ENCODE measurements around the gene LRRN1. TPM values are rescaled to one million over a fixed set of nuclear protein-coding genes. Genes with fewer than 3 reads are reported as not detected.

Gene LRRN1
- polyA plus RNA-seq, 1 donor (not counting 4 experiments of a cell fraction or from before 2014, with no cell fraction given): 0.45 TPM

DNA sequence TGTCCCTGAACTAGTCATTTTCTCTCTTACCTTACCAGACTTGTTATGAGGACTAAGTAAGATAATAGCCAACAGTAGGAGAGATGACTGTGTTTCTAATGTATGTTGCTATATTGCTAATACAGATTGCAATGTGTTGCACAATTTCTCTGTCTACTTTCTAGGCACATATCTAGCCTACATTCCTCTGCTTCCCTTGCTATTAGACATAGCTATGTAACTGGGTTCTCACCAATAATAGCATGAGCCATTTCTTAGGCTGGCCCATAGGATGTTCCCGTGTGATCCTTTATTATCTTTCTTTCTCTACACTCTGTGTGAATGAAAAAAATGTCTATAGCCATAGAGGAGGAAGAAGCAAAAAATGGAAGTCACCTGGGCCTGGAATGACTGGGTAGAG lies 6.8 kb upstream of the LRRN1 start:
- no peaks in the 10 kb centered on the region for H3K36me3 ChIP-seq (ENCODE audit: control insufficient read depth in 2 of 2, extremely low read depth in 1 of 2, insufficient read depth in 2 of 2, low read length in 2 of 2)
- H3K79me2 ChIP-seq (ENCODE audit: control insufficient read depth, insufficient read depth, low read length): no peaks in the 10 kb centered on the region
- H4K20me1 ChIP-seq (ENCODE audit: control insufficient read depth, extremely low read depth, insufficient read depth, low read length): no peaks in the 10 kb centered on the region
- peaks cover 3% of the 10 kb centered on the region for H3K27me3 ChIP-seq (ENCODE audit: control insufficient read depth, extremely low read depth, insufficient read depth, low read length)
- no peak overlapping the region for H3K9ac ChIP-seq (ENCODE audit: control insufficient read depth, extremely low read depth, insufficient read depth, low read length)
- H3K27ac ChIP-seq (ENCODE audit: control insufficient read depth, insufficient read depth, low read length): no peak overlapping the region
- TF ChIP-seq, protein P1, sequence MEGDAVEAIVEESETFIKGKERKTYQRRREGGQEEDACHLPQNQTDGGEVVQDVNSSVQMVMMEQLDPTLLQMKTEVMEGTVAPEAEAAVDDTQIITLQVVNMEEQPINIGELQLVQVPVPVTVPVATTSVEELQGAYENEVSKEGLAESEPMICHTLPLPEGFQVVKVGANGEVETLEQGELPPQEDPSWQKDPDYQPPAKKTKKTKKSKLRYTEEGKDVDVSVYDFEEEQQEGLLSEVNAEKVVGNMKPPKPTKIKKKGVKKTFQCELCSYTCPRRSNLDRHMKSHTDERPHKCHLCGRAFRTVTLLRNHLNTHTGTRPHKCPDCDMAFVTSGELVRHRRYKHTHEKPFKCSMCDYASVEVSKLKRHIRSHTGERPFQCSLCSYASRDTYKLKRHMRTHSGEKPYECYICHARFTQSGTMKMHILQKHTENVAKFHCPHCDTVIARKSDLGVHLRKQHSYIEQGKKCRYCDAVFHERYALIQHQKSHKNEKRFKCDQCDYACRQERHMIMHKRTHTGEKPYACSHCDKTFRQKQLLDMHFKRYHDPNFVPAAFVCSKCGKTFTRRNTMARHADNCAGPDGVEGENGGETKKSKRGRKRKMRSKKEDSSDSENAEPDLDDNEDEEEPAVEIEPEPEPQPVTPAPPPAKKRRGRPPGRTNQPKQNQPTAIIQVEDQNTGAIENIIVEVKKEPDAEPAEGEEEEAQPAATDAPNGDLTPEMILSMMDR (optimal IDR thresholded peaks at IDR 0.05 in 1 of 3, IDR thresholded peaks at IDR 0.05 in 1 of 3, conservative IDR thresholded peaks at IDR 0.05 in 1 of 3; ENCODE audit: extremely low read depth in 1 of 3, insufficient read depth in 2 of 3, low read length in 3 of 3): no peak
- TF ChIP-seq EZH2 (IDR thresholded peaks at IDR 0.05; ENCODE audit: low read length): no peak
- H3K4me1 ChIP-seq (ENCODE audit: control insufficient read depth, extremely low read depth, insufficient read depth, low read length): no peaks in the 10 kb centered on the region
- H3K9me3 ChIP-seq (ENCODE audit: control insufficient read depth, low read depth, low read length): no peaks in the 10 kb centered on the region
- no peak overlapping the region for H2AFZ ChIP-seq (ENCODE audit: control insufficient read depth, low read length)
- H3K4me3 ChIP-seq (ENCODE audit: control insufficient read depth in 2 of 3, extremely low read depth in 1 of 3, insufficient read depth in 2 of 3, low read depth in 1 of 3, low read length in 3 of 3): no peak overlapping the region
- no peak for FAIRE-seq
- dilution Hi-C loops (cut with MboI; ENCODE audit: extremely low pct_ligation_motif_present, low sequenced_read_pairs): no loop called here
- no peak overlapping the region for H3K4me2 ChIP-seq (ENCODE audit: control insufficient read depth, extremely low read depth, insufficient read depth, low read depth, low read length)
- no peak for DNase-seq (ENCODE audit: low read depth, low spot score)
- H3K9me1 ChIP-seq (ENCODE audit: control insufficient read depth, extremely low read depth, insufficient read depth, low read length): no peaks in the 10 kb centered on the region

DNA sequence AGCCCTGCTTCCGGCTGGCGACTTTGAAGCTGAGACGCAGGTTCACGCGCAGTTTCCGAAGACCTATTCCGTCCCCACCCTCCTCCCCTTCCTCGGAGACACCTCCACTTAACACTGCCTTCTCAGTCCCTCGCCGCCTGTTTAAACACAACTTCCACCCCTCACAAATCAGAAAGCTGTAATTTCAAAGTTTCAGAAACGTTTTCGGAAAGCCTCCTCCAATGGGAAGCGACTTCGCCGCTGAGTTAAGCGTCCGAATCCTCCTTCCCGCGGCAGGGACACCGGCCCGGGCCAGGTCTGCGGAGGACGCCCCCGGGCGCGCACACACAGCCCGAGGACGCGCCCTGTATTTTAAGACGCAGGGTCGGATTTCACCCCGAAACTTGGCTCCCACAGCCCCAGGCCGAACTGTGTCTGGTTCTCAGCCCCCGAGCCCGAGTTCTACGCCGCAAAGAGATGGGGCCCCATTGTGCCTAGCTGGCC lies 559 bp upstream of the LRRN1 start:
- Histone ChIP-seq H3K4me1 (ENCODE audit: control insufficient read depth, extremely low read depth, insufficient read depth, low read length) (no peaks in the 10 kb centered on the region), H3K27me3 (ENCODE audit: control insufficient read depth, extremely low read depth, insufficient read depth, low read length) (peaks cover 52% of the 10 kb centered on the region), H4K20me1 (ENCODE audit: control insufficient read depth, extremely low read depth, insufficient read depth, low read length) (no peaks in the 10 kb centered on the region), H3K9me1 (ENCODE audit: control insufficient read depth, extremely low read depth, insufficient read depth, low read length) (no peaks in the 10 kb centered on the region), H3K27ac (ENCODE audit: control insufficient read depth, insufficient read depth, low read length) (no peak overlapping the region), H3K36me3 (ENCODE audit: control insufficient read depth in 2 of 2, extremely low read depth in 1 of 2, insufficient read depth in 2 of 2, low read length in 2 of 2) (no peaks in the 10 kb centered on the region), H3K9me3 (ENCODE audit: control insufficient read depth, low read depth, low read length) (no peaks in the 10 kb centered on the region), H3K4me2 (ENCODE audit: control insufficient read depth, extremely low read depth, insufficient read depth, low read depth, low read length) (peak overlapping the region; percentile 74), H3K4me3 (ENCODE audit: control insufficient read depth in 2 of 3, extremely low read depth in 1 of 3, insufficient read depth in 2 of 3, low read depth in 1 of 3, low read length in 3 of 3) (peak overlapping the region; percentile 26 to 51 (median 46)), H2AFZ (ENCODE audit: control insufficient read depth, low read length) (peak overlapping the region; percentile 27), H3K9ac (ENCODE audit: control insufficient read depth, extremely low read depth, insufficient read depth, low read length) (no peak overlapping the region), H3K79me2 (ENCODE audit: control insufficient read depth, insufficient read depth, low read length) (no peaks in the 10 kb centered on the region)
- TF ChIP-seq, protein P1 (optimal IDR thresholded peaks at IDR 0.05 in 1 of 3, IDR thresholded peaks at IDR 0.05 in 1 of 3, conservative IDR thresholded peaks at IDR 0.05 in 1 of 3; ENCODE audit: extremely low read depth in 1 of 3, insufficient read depth in 2 of 3, low read length in 3 of 3): no peak
- TF ChIP-seq EZH2 (IDR thresholded peaks at IDR 0.05; ENCODE audit: low read length): peak; percentile 76
- dilution Hi-C loops (cut with MboI; ENCODE audit: extremely low pct_ligation_motif_present, low sequenced_read_pairs): no loop called here
- FAIRE-seq: no peak
- DNase-seq (ENCODE audit: low read depth, low spot score): no peak
